Dedifferentiated amniotic fluid mesenchymal stem cell (primary cell): Measurements from ENCODE around the gene FLYWCH1.

Experiments
- DNase-seq: peaks from one replicate; pipeline ENCODE4 v3.0.0-alpha.2; 2016; ENCODE audit errors: extremely low spot score

Gene FLYWCH1

DNA sequence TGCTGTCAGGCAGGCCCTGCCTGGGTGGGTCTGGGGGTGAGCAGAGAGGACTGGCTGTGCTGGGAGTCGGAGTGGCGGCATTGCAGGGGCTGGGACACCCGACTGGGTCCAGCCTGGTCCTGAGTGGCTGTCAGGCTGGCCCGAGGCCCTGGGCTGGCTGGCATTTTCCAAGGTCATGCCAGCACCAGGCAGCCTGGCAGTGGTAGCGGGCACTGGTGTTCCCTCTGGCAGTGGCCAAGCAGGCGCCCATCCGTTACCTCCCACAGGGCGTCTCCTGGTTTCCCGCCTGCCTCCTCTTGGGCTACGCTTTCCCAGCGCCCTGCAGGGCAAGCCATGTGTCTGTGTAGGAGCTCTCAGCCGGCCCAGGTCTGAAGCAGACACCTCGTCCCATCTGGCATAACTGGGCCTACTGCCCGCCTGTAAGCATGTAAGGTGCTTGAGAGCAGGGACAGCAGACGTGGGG is 74.2 kb downstream of the FLYWCH1 start:
- no peak for DNase-seq

DNA sequence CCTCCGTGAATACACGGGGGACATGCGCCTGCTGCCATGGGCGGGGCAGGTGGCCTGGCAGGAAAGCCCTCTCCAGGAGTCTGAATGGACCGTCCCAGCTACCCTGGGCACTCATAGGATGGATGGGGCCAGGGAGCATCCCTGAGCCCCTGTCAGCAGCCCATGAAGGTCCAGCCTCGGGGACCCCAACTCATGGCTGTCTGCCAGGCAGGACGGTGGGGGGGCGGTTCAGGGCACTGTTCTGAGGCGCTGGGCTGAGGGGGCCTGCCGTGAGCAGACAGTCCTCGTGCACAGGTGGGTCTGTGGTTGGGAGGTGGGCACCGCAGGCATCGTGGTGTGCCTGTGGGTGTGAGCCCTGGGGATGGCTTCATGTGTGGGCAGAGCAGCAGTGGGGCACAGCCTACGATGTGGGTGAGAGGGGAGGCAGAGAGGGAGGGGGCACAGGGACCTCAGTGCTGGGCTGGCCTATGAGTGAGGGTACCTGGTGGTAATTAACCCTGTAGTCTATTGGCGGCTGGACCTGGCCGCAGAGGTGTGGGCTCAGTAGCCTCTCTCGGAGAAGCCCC is 75.0 kb downstream of the FLYWCH1 start:
- DNase-seq, result no peak

DNA sequence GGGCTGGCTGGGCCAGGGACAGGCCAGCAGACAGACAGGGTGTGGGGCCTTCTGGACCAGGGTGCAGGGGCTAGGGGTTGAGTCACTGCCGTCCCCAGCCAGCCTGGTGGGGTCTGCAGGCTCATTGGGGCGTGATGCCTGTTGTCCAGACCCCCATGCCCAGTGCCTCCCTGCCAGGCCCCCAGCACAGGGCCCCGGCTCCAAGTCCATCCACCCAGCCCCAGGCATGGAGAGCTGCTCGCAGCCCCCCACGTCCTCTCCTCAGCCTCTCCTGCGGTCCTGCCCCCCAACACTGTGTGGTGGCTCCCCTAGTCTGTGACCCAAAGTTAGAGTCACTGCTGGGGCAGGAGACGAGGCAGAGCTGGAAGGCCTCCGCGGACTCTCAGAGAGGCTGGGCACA is 75.6 kb downstream of the FLYWCH1 start:
- no peak for DNase-seq

DNA sequence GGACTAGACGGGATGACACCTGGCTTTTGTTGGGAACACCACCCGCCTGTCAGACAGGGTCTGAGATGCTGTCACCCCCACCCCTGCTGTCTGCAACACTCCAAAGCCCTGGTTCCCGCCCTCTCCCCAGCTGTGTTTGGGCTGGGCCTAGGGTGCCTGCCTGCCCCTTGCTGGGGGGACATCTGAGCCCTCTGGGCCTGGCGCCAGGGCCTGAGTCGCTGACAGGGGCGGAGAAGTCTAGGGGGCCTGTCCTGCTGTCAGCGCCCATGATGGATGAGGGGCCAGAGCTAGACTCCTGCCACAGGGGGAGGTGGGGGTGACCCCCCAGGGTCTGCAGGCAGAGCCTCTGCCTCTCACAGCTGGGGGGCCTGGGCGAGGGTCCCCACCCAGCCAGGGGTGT is 76.1 kb downstream of the FLYWCH1 start:
- no peak for DNase-seq

DNA sequence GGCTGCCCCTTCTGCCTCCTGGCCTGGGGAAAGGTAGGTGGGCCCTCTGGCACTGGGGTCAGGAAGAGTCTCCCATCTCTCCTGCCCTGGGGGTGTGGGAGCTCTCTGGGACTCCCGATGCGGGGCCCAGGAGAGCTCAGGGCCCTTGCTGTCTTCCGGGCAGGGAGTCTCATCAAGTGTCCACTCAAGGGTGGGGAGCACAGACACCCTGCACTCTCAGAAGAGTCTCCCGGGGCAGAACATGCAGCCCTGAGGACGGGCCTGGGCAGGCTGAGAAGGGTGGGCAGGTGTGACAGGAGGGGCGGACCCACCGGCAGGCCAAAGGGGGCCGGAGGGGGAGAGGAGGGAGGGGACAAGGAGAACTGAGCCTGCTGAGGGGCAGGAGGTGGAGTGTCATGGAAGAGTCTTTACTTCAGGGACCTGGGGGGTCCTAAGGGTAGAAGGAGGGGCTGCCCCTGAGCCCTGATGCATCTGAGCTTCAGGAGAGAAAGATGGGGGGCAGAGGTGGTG is 76.9 kb downstream of the FLYWCH1 start:
- DNase-seq, result no peak

DNA sequence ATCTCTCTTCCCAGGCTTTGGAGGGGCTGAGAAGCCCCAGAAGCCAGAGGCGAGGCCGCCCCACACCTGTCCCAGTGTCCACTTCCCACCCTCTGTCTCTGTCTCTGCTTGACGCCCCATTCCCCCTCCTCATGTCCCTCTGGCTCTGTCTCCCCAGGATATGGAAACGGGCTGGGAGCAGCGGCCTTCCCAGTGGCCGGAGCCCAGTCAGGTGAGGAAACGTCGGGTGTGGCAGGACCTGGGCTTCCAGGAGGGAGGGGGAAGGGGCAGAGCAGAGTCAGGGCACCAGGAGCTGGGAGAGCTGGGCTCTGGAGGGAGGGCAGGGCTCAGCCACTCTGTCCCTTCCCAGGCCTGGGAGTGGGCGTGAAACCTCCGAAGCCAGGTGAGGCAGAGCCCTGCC is 79.2 kb downstream of the FLYWCH1 start:
- DNase-seq, result no peak

DNA sequence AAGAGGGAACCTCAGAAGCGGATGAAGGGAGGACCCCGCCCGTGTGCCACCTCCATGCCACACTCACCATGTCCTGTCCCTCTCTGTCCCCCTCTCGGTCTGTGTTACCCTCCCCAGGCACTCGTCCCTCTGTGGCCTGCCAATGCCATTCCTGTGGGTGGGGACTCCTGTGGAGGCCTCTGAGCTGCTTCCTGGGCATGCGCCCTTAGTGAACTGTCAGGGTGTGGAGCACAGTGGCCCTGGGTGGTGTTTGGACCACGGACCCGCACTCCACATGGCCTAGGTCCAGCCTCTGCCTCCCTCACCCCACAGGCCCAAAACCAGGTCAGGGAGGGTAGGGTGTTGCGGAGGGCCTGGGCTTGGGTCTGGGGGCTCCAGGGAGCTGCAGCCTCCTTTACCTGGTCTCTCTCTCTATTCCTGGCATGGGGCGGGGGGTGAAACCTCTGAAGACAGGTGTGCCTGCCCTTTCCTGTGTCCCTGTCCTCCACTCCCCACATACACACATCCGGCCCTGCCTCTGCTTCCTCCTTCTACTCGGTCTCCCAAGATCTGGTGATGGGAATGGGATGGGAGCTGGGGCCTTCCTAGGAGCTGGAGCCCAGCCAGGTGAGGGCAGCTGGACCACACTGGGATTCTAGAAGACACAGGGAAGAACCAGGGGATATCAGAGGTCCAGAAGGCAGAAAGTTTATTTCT is 80.0 kb downstream of the FLYWCH1 start:
- DNase-seq, result no peak

DNA sequence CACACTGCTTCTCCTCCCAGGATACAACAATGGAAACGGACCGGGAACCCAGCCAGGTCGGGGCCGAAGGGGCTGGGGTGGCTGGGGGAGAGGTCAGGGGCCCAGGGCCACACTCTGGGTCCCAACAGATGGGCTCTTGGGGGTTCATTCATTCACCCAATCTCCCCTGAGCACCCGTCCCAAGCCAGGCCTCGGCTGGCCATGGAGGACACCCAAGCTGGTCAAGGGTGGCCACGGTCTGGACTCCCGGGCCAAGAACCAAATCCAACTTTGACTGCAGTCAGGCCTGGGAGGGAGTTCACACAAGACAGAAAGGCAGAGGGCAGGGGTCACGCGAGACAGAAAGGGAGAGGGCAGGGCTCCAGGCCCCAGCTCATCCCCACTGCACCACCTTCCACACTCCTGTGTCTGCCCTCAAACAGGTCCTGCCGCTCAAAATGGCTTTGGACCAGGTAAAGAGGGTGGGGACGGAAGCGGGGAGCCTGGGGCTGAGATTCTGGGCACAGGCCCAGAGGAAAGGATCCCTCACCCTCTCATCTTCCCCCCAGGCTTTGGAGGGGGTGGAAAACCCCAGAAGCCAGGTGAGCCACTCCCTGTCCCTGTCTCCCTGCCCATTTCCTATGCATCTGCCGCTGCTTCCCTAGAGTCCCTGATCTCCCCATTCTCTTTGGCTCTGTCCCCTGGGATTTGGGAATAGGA is 80.8 kb downstream of the FLYWCH1 start:
- no peak for DNase-seq

DNA sequence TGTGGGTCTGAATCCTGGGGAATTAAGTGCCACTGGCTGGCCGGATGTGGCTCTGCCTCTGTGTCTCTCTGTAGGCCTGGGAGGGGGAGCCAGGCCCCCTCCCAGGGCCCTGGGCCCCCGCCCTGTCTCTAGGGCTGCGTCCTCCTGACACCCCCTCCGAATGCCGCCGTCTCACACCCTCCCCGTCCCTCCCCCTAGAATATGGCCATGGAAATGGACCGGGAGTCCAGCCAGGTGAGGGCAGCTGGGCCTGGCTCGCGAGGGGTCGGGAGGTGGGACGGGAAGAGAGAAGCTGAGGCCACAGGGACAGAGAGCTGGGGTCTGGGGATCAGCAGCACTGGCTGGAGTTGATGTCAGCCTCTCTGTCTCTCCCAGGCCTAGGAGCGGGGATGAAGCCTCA is 84.6 kb downstream of the FLYWCH1 start:
- no peak for DNase-seq

DNA sequence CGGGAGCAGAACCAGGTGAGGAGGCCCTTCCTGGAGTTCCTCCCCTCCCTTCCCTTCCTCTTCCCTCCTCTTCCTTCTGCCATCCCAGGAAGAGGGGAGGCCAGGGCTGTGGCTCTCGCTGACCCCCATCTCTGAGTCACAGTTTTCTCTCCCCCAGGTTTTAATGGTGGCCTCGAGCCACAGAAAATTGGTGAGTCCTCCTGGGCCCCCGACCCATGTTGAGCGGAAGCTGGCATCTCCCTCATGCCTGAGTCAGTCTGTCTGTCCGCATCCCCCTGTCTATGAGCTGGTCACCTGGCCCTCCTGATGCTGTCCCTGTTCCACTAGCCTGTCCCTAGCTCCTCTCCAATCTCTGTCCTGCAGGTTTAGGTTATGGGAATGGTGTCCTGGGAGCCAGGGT is 88.2 kb downstream of the FLYWCH1 start:
- DNase-seq, result no peak

DNA sequence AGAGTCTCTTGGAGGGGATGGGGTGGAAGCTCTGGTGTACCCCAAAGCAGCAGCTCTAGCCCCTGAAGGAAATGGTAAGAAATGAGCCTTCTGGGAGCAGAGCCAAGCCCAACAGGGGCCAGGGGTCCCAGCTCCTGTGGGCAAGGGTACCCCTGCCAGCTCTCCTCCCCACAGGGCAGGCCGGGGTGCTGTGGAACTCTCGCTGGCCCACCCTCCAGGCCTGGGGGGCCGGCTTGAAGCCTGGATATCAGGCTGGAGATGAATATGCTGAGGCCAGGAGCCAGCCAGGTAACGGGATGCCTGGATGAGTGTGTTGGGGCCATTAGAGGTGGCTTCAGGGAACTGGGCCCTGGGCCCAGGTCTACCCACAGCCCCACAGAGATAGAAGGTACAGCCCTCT is 88.8 kb downstream of the FLYWCH1 start:
- no peak for DNase-seq
